Gastroesophageal sphincter (tissue), 4 donors: ENCODE results near the gene PSORS1C2. TPM values are rescaled to one million over a fixed set of nuclear protein-coding genes. Genes with fewer than 3 reads are reported as not detected.

Experiments
- ATAC-seq: fragments of 150-250 bp; one replicate; pipeline ENCODE4 v1.9.1; 2016; ENCODE audit warnings: mild to moderate bottlenecking, moderate library complexity
- H3K27ac ChIP-seq, 4 donors: fragments of 200-600 bp; sonication (generic) in 3 of 4; 1 replicate in 3 of 4; 2 replicates in 1 of 4; pipeline ENCODE4 v1.5.1; 2016 to 2019
- H3K27me3 ChIP-seq: fragments of 200-600 bp; sonication (generic); one replicate; pipeline ENCODE4 v1.5.1; 2019
- H3K36me3 ChIP-seq, 2 donors: fragments of 200-600 bp; sonication (generic); one replicate each; pipeline ENCODE4 v1.5.1; 2019; ENCODE audit warnings: control low read depth in 1 of 2
- H3K4me1 ChIP-seq, 3 donors: fragments of 200-600 bp; sonication (generic); 1 replicate in 2 of 3; 2 replicates in 1 of 3; pipeline ENCODE4 v1.5.1; 2016 to 2019; ENCODE audit warnings: control low read depth in 2 of 3
- H3K4me3 ChIP-seq, 2 donors: fragments of 200-600 bp; sonication (generic); one replicate each; pipeline ENCODE4 v1.5.1; 2019; ENCODE audit warnings: mild to moderate bottlenecking in 1 of 2, moderate library complexity in 1 of 2
- H3K9me3 ChIP-seq, 3 donors: fragments of 200-600 bp; sonication (generic); one replicate each; pipeline ENCODE4 v1.5.1; 2017 to 2019; ENCODE audit warnings: control low read depth in 2 of 3
- EP300 ChIP-seq: sonication (generic); formaldehyde crosslinking; IDR thresholded peaks from one replicate; pipeline ENCODE4 v1.6.1; 2017; ENCODE audit warnings: antibody characterized with exemption, mild to moderate bottlenecking
- POLR2A ChIP-seq, 2 donors: fragments of 450-650 bp; IDR thresholded peaks; one replicate each; pipeline ENCODE4 v1.6.1; 2017; ENCODE audit warnings: antibody characterized with exemption in 2 of 2, mild to moderate bottlenecking in 2 of 2, moderate library complexity in 1 of 2
- POLR2AphosphoS5 ChIP-seq: sonication (generic); formaldehyde crosslinking; IDR thresholded peaks from one replicate; pipeline ENCODE4 v1.6.1; 2017; ENCODE audit warnings: antibody characterized with exemption
- WGBS, 2 donors: methylation state at CpG; one replicate each; pipeline ENCODE4 v1.1.5; 2018; ENCODE audit warnings: low coverage in 1 of 2; 5-methylcytosine and 5-hydroxymethylcytosine counted together
- total RNA-seq, 4 donors: library from RNA; depleted of rRNA; stranded (reverse); fragments of >200 nt; gene quantifications; one replicate each; pipeline ENCODE4 v1.1.0, GENCODE V29; 2016
- TF ChIP-seq, protein P1 (sequence below), 4 experiments: fragments of 200-600 bp in 2 of 4; fragments of 450-650 bp in 2 of 4; sonication (generic) in 1 of 4; IDR thresholded peaks; one replicate each; pipeline ENCODE4 v1.5.1; 2017 to 2019; ENCODE audit warnings: antibody characterized with exemption in 4 of 4, mild to moderate bottlenecking in 2 of 4, moderate library complexity in 2 of 4

The PSORS1C2 gene
- total RNA-seq, 4 donors from 2014 or later, result not detected

DNA sequence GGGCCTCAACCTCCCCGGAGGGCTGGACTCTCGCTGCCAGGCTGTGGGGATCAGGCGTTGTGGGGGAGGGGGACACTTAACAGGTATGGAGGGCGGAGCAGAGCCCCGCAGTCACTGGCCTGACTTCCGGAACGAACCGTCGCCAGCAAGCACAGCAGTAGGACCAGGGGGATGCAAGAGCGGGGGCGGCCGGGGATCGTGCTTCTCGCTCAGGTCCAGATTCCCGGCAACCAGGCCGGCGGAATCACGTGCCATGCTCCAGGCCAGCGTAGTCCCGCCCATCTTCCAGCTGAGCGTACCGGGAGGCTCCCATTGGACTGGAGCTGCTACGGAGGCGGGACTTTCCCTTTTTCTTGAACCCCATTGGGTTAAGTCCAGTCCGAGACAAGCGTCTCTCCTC, 41.6 kb upstream of the PSORS1C2 start:
- Histone ChIP-seq H3K27ac (peak overlapping the region in 1 of 4 donors; percentile 59), H3K4me1 (no peaks in the 10 kb centered on the region), H3K27me3 (no peaks in the 10 kb centered on the region), H3K9me3 (no peaks in the 10 kb centered on the region), H3K4me3 (peak overlapping the region; percentile 33 to 37), H3K36me3 (no peaks in the 10 kb centered on the region)
- ATAC-seq, result peak; percentile 67
- TF ChIP-seq POLR2AphosphoS5 (no peak), POLR2A (IDR thresholded peaks at IDR 0.05) (no peak), EP300 (no peak)
- TF ChIP-seq, protein P1, sequence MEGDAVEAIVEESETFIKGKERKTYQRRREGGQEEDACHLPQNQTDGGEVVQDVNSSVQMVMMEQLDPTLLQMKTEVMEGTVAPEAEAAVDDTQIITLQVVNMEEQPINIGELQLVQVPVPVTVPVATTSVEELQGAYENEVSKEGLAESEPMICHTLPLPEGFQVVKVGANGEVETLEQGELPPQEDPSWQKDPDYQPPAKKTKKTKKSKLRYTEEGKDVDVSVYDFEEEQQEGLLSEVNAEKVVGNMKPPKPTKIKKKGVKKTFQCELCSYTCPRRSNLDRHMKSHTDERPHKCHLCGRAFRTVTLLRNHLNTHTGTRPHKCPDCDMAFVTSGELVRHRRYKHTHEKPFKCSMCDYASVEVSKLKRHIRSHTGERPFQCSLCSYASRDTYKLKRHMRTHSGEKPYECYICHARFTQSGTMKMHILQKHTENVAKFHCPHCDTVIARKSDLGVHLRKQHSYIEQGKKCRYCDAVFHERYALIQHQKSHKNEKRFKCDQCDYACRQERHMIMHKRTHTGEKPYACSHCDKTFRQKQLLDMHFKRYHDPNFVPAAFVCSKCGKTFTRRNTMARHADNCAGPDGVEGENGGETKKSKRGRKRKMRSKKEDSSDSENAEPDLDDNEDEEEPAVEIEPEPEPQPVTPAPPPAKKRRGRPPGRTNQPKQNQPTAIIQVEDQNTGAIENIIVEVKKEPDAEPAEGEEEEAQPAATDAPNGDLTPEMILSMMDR (IDR thresholded peaks at IDR 0.05), result no peak
- WGBS, 2 donors, result 24% methylated on average over 11 of the region's 26 CpGs; no CpG with 5 or more reads in 1 of the 2 donors

DNA sequence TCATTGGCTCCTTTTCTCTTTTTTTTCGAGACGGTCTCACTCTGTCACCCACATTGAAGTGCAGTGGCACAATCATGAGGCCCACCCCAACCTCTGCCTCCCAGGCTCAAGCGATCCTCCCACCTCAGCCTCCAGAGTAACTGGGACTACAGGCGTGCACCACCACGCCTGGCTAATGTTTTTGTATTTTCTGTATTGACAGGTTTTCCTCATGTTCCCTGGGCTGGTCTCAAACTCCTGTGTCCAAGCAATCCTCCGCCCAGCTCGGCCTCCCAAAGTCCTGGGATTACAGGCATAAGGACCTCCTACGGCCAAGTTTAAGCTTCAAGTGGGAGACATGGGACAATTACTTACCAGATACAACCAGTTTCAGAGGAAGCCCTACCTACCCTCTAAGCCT, 41.0 kb upstream of the PSORS1C2 start:
- TF ChIP-seq EP300, result no peak
- H3K4me3 ChIP-seq, result peak overlapping the region; percentile 33 to 37
- H3K27ac ChIP-seq, result peak overlapping the region in 1 of 4 donors; percentile 59

DNA sequence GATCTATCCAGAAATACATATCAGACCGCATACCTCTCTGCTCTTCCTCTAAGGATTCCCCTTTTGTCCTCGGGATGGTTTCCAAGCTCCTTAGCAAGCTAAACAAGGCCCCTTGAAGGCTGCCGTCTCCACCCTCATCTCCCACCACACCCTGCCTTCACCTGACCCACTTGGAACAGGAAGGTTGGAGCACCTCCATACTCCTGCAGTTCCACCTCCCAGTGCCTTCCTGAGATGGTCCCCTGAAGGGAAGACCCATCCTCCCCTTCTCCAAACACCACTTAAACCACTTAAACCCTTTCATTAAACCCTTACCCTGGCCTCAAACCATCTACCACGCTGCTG, 40.1 kb upstream of the PSORS1C2 start:
- Histone ChIP-seq H3K4me3 (no peak overlapping the region), H3K4me1 (no peaks in the 10 kb centered on the region), H3K36me3 (no peaks in the 10 kb centered on the region), H3K27ac (no peak overlapping the region), H3K9me3 (no peaks in the 10 kb centered on the region), H3K27me3 (no peaks in the 10 kb centered on the region)
- no peak for TF ChIP-seq POLR2AphosphoS5
- TF ChIP-seq, protein P1 (IDR thresholded peaks at IDR 0.05), result no peak
- TF ChIP-seq EP300, result no peak
- no peak for TF ChIP-seq POLR2A (IDR thresholded peaks at IDR 0.05)
- no peak for ATAC-seq
- WGBS, 2 donors, result 41 to 66% methylated on average over 3 to 4 of the region's 4 CpGs

More for the DNA sequence above, 41.0 kb upstream of the PSORS1C2 start:
- no peaks in the 10 kb centered on the region for H3K27me3 ChIP-seq
- H3K36me3 ChIP-seq, result no peaks in the 10 kb centered on the region
- WGBS, 2 donors, result 92 to 93% methylated on average over 5 to 8 of the region's 8 CpGs
- H3K9me3 ChIP-seq, result no peaks in the 10 kb centered on the region
- no peaks in the 10 kb centered on the region for H3K4me1 ChIP-seq
- no peak for ATAC-seq

DNA sequence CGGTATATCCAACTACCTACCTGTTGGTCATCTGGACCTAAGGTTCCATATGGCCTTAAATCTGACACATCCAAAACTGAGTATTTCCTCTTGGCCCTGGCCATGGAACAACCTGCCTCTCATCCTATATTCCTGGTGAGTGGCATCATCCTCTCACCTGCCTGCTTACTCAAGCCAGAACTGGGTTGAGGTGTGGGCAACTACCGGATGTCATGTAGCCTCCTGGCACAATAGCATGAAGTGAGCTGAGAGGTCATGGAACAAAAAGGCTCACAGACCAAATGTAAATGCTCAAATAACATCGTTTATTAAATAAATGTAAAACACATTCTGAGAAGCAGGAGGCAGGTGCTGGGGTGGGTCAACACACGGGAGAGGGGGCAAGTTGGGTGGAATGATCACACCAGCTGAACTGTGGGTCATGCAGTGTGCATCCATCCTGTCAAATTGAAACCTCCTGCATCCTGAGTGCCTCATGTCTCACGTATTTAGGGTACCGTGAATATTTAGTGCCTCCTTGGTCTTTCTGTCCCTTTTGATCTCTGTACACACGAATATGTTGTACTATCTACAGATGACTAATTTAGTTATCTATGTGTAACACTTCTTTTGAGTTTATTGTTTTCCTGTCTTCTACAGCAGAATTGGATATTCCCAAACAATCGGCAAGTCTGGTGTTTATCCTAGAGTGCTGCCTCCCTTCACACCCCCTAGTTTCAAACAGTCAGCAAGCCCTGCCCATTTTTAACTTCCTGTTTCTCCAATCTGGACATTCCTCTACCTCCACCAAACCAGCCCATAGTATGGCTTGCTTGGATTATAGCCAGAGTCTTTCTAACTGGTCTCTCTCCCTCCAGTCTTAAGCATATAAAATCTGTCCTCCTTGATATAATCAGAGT, 39.5 kb upstream of the PSORS1C2 start:
- TF ChIP-seq, protein P1 (IDR thresholded peaks at IDR 0.05), result no peak
- TF ChIP-seq POLR2AphosphoS5 (no peak), POLR2A (IDR thresholded peaks at IDR 0.05) (no peak), EP300 (no peak)
- H3K9me3 ChIP-seq, result no peaks in the 10 kb centered on the region
- H3K36me3 ChIP-seq, result no peaks in the 10 kb centered on the region
- WGBS, 2 donors, result 54 to 57% methylated on average over 8 of the region's 8 CpGs
- H3K27me3 ChIP-seq, result no peaks in the 10 kb centered on the region
- ATAC-seq, result no peak
- no peak overlapping the region for H3K27ac ChIP-seq
- H3K4me1 ChIP-seq, result no peaks in the 10 kb centered on the region
- H3K4me3 ChIP-seq, result no peak overlapping the region

DNA sequence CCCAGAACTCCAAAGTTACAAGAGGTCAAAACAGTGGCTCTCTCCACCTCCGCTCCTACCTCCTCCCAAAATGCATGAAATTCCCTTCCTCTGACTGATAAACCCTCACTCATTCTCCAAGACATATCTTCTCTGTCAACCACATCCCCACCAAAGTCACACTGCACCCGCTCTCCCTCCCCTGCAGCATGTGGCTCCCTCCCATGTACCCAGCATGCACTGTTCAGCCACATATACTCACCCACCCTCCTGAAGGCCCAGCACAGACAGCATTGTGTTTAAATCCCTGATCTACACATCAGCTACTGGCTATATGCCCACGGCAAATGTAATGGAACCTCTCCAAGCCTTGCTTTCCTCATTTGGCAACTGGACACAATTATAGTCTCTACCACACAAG, 37.1 kb upstream of the PSORS1C2 start:
- 25 to 71% methylated on average over 2 to 3 of the region's 3 CpGs for WGBS, 2 donors
- H3K27me3 ChIP-seq, result peaks cover 11% of the 10 kb centered on the region
- no peak overlapping the region for H3K4me3 ChIP-seq
- no peak for ATAC-seq
- no peaks in the 10 kb centered on the region for H3K4me1 ChIP-seq
- H3K27ac ChIP-seq, result no peak overlapping the region
- no peaks in the 10 kb centered on the region for H3K36me3 ChIP-seq
- TF ChIP-seq, protein P1 (IDR thresholded peaks at IDR 0.05), result no peak
- TF ChIP-seq EP300 (no peak), POLR2AphosphoS5 (no peak), POLR2A (IDR thresholded peaks at IDR 0.05) (no peak)
- H3K9me3 ChIP-seq, result no peaks in the 10 kb centered on the region
